Right lobe of liver (tissue), 6 donors: ENCODE measurements around the gene SC5D. TPM values are rescaled to one million over a fixed set of nuclear protein-coding genes. Genes with fewer than 3 reads are reported as not detected.

Experiments
- ATAC-seq, 4 donors: fragments of 200-7000 bp; cut with Tn5 transposase; one replicate each; pipeline ENCODE4 v1.9.1; 2020; ENCODE audit warnings: mild to moderate bottlenecking in 4 of 4, moderate library complexity in 4 of 4
- DNase-seq, 3 donors: peaks; one replicate each; pipeline ENCODE4 v3.0.0-alpha.2; 2020
- H3K27ac ChIP-seq, 3 donors: fragments of 200-600 bp; one replicate each; pipeline ENCODE4 v1.8.0; 2022
- H3K27me3 ChIP-seq, 2 donors: fragments of 200-600 bp; one replicate each; pipeline ENCODE4 v1.8.0; 2022
- H3K36me3 ChIP-seq, 4 donors: fragments of 200-600 bp; sonication (generic) in 1 of 4; one replicate each; pipeline versions ENCODE4 v1.5.1 to v1.8.0; 2017 to 2022; ENCODE audit warnings: control low read depth in 1 of 4
- H3K4me1 ChIP-seq, 4 donors: fragments of 200-600 bp; sonication (generic) in 1 of 4; one replicate each; pipeline versions ENCODE4 v1.5.1 to v1.8.0; 2017 to 2022; ENCODE audit warnings: control low read depth in 1 of 4
- H3K4me3 ChIP-seq, 3 donors: fragments of 200-600 bp; one replicate each; pipeline ENCODE4 v1.8.0; 2022
- H3K9me3 ChIP-seq, 4 donors: fragments of 200-600 bp; sonication (generic) in 1 of 4; one replicate each; pipeline versions ENCODE4 v1.5.1 to v1.8.0; 2017 to 2022; ENCODE audit warnings: control low read depth in 1 of 4
- CTCF ChIP-seq, 4 donors: fragments of 200-600 bp in 3 of 4; fragments of 450-650 bp in 1 of 4; IDR thresholded peaks; one replicate each; pipeline versions ENCODE4 v1.5.1 to v1.8.0; 2016 to 2022; ENCODE audit warnings: antibody characterized with exemption in 4 of 4, mild to moderate bottlenecking in 2 of 4
- POLR2A ChIP-seq: fragments of 450-650 bp; IDR thresholded peaks from one replicate; pipeline ENCODE4 v1.6.1; 2017; ENCODE audit warnings: antibody characterized with exemption, mild to moderate bottlenecking
- WGBS: methylation state at CpG from one replicate; pipeline ENCODE4 v1.1.6; 2018; ENCODE audit warnings: low coverage, low lambda C conversion rate; ENCODE audit not compliant: insufficient coverage; ENCODE audit errors: missing lambda C conversion rate; 5-methylcytosine and 5-hydroxymethylcytosine counted together
- intact Hi-C, 2 donors: fragments of 100-400 bp; cut with DNase I; formaldehyde crosslinking; loops; one replicate each; pipeline versions ENCODE4 v1.11.2 to v1.14.1; 2022
- total RNA-seq, 6 experiments: library from RNA; depleted of rRNA in 2 of 6; stranded (reverse); fragments of >200 nt in 2 of 6; fragmentation: NEBNext Ultra II Directional in 3 of 6; extraction: Animal tissue kit (Norgen Biotek cat#: 25700) in 3 of 6; gene quantifications; one replicate each; pipeline versions ENCODE4 v1.1.0 to v1.2.4, GENCODE V29; 2016 to 2023
- donor health status: DM: no; HTN: yes; CAD: no.
- donor health status: DM: no; HTN: no; CAD: no.
- donor health status: DM: no; HTN: no; CAD: no.
- donor health status: DM: no; HTN: yes; CAD: no.
- donor health status: DM: no; HTN: yes; CAD: no.

Gene SC5D
- total RNA-seq, 6 experiments from 2014 or later, result 58.9 to 126 (median 82.1) TPM

GRCh38 chr11:121334973-121335710 is 42.6 kb downstream of the SC5D start:
- no peaks in the 10 kb centered on the region for H3K27me3 ChIP-seq
- 57% methylated on average over 4 of the region's 7 CpGs for WGBS

GRCh38 chr11:121336279-121336937 is 43.8 kb downstream of the SC5D start:
- Histone ChIP-seq H3K27me3 (no peaks in the 10 kb centered on the region), H3K4me3 (no peak overlapping the region), H3K9me3 (no peaks in the 10 kb centered on the region), H3K27ac (no peak overlapping the region), H3K36me3 (no peaks in the 10 kb centered on the region), H3K4me1 (no peaks in the 10 kb centered on the region)
- TF ChIP-seq POLR2A (no peak), CTCF (IDR thresholded peaks at IDR 0.05) (no peak)
- no peak for ATAC-seq
- DNase-seq, result no peak
- intact Hi-C loops, result no loop called here
- WGBS, result 75% methylated on average over 6 of the region's 6 CpGs

More at GRCh38 chr11:121334973-121335710, 42.6 kb downstream of the SC5D start:
- no peak overlapping the region for H3K27ac ChIP-seq
- H3K4me1 ChIP-seq, result peaks cover 0 to 2% (median 0%) of the 10 kb centered on the region in 4 donors
- intact Hi-C loops, result no loop called here
- H3K36me3 ChIP-seq, result no peaks in the 10 kb centered on the region
- H3K9me3 ChIP-seq, result no peaks in the 10 kb centered on the region
- DNase-seq, result no peak
- no peak for ATAC-seq
- H3K4me3 ChIP-seq, result no peak overlapping the region
- TF ChIP-seq POLR2A (no peak), CTCF (IDR thresholded peaks at IDR 0.05) (peak in 3 of 4 donors; percentile 8 to 20 (median 18))

GRCh38 chr11:121337078-121337477 is 44.5 kb downstream of the SC5D start:
- 92% methylated on average over 2 of the region's 2 CpGs for WGBS
- no peak for TF ChIP-seq POLR2A
- no peak for TF ChIP-seq CTCF (IDR thresholded peaks at IDR 0.05)
- Histone ChIP-seq H3K9me3 (no peaks in the 10 kb centered on the region), H3K4me1 (no peaks in the 10 kb centered on the region), H3K27me3 (no peaks in the 10 kb centered on the region), H3K27ac (no peak overlapping the region), H3K4me3 (no peak overlapping the region), H3K36me3 (no peaks in the 10 kb centered on the region)
- intact Hi-C loops, result no loop called here
- no peak for ATAC-seq
- no peak for DNase-seq

GRCh38 chr11:121337740-121338272 is 45.2 kb downstream of the SC5D start:
- Histone ChIP-seq H3K36me3 (no peaks in the 10 kb centered on the region), H3K4me3 (no peak overlapping the region), H3K9me3 (no peaks in the 10 kb centered on the region), H3K27ac (no peak overlapping the region), H3K27me3 (no peaks in the 10 kb centered on the region), H3K4me1 (no peaks in the 10 kb centered on the region)
- DNase-seq (no peak), ATAC-seq (peak; percentile 62 to 79 (median 70))
- no peak for TF ChIP-seq CTCF (IDR thresholded peaks at IDR 0.05)
- TF ChIP-seq POLR2A, result no peak
- intact Hi-C loops, result no loop called here
- WGBS, result 55% methylated on average over 4 of the region's 6 CpGs
